Endothelial cell of umbilical vein (primary cell): ENCODE measurements around the gene TMEM254. TPM values are rescaled to one million over a fixed set of nuclear protein-coding genes. Genes with fewer than 3 reads are reported as not detected.

Experiments used
- BruUV-seq: library from RNA; stranded (reverse); fragments of 400-500 nt; replicated peaks from 2 replicates; lab custom pipeline; 2021; lab: Mats Ljungman, UMichigan
- CTCF ChIA-PET: fragments of 300-600, 350-600 bp; sonication (Branson Sonifier 250); formaldehyde crosslinking; loops from one replicate; lab custom pipeline; 2021; ENCODE audit warnings: antibody characterized with exemption, inconsistent platforms; lab: Charles Lee
- POLR2A ChIA-PET: fragments of 300-600, 350-600 bp; sonication (Branson Sonifier 250); formaldehyde crosslinking; loops from one replicate; lab custom pipeline; 2021; ENCODE audit warnings: antibody characterized with exemption, inconsistent platforms; lab: Charles Lee
- DNase-seq: peaks from one replicate; pipeline ENCODE4 v3.0.0-alpha.2; 2011; ENCODE audit warnings: low read depth, low spot score
- FAIRE-seq: peaks from 2 replicates; lab custom pipeline; 2011; peaks lifted over from hg19 to GRCh38; lab: Jason Lieb, UNC
- H2AFZ ChIP-seq: 2 replicates; pipeline ENCODE4 v1.6.0; 2012; ENCODE audit warnings: low read depth, low read length, control low read depth, inconsistent platforms
- H3K27ac ChIP-seq: 2 replicates; pipeline ENCODE4 v1.5.1; 2011; ENCODE audit warnings: low read depth, mild to moderate bottlenecking, control low read depth, low read length, moderate library complexity; ENCODE audit not compliant: insufficient read depth
- H3K27me3 ChIP-seq, 2 experiments: 2 replicates each; pipeline versions ENCODE4 v1.6.0 to v1.6.1; 2011; ENCODE audit warnings: low read length in 2 of 2, mixed read lengths in 1 of 2; ENCODE audit not compliant: control insufficient read depth in 2 of 2, insufficient read depth in 2 of 2
- H3K36me3 ChIP-seq, 2 experiments: 2 replicates in 1 of 2; 3 replicates in 1 of 2; pipeline ENCODE4 v1.5.1; 2011; ENCODE audit warnings: low read length in 2 of 2, mild to moderate bottlenecking in 1 of 2, moderate library complexity in 1 of 2; ENCODE audit not compliant: control insufficient read depth in 2 of 2, insufficient read depth in 2 of 2; ENCODE audit errors: extremely low read depth in 1 of 2
- H3K4me1 ChIP-seq: 3 replicates; pipeline ENCODE4 v1.5.1; 2011; ENCODE audit warnings: mild to moderate bottlenecking, low read length; ENCODE audit not compliant: control insufficient read depth, insufficient read depth; ENCODE audit errors: extremely low read depth
- H3K4me2 ChIP-seq: 2 replicates; pipeline ENCODE4 v1.6.1; 2011; ENCODE audit warnings: low read length, control low read depth, mixed read lengths; ENCODE audit not compliant: insufficient read depth
- H3K4me3 ChIP-seq, 3 experiments: fragments of 200-600 bp in 1 of 3; sonication (generic), shearing (Covaris generic) in 1 of 3; replicated peaks in 1 of 3; 2 replicates each; pipeline ENCODE4 v1.5.1; 2011 to 2016; ENCODE audit warnings: control low read depth in 3 of 3, low read length in 3 of 3, mild to moderate bottlenecking in 2 of 3, inconsistent platforms in 1 of 3, low read depth in 1 of 3, moderate library complexity in 1 of 3; ENCODE audit not compliant: insufficient read depth in 1 of 3
- H3K79me2 ChIP-seq: 2 replicates; pipeline ENCODE4 v1.6.0; 2012; ENCODE audit warnings: low read length, inconsistent platforms; ENCODE audit not compliant: control insufficient read depth, insufficient read depth
- H3K9ac ChIP-seq: replicated peaks from 2 replicates; pipeline ENCODE3; 2011; ENCODE audit warnings: low read length, control low read depth; ENCODE audit not compliant: insufficient read depth; ENCODE audit errors: extremely low read depth
- H3K9me1 ChIP-seq: replicated peaks from 3 replicates; pipeline ENCODE4 v1.6.0; 2011; ENCODE audit warnings: mild to moderate bottlenecking, low read length; ENCODE audit not compliant: control insufficient read depth, insufficient read depth; ENCODE audit errors: extremely low read depth
- H3K9me3 ChIP-seq: replicated peaks from 2 replicates; pipeline ENCODE4 v1.5.1; 2012; ENCODE audit warnings: low read length, inconsistent platforms; ENCODE audit not compliant: control insufficient read depth, insufficient read depth
- H4K20me1 ChIP-seq: replicated peaks from 2 replicates; pipeline ENCODE3; 2011; ENCODE audit warnings: mild to moderate bottlenecking, low read length; ENCODE audit not compliant: control insufficient read depth, insufficient read depth; ENCODE audit errors: extremely low read depth
- EZH2 ChIP-seq: IDR thresholded peaks from 2 replicates; pipeline ENCODE4 v1.6.1; 2012; ENCODE audit warnings: borderline replicate concordance, low read depth, mild to moderate bottlenecking, moderate library complexity, low read length, inconsistent platforms; ENCODE audit not compliant: severe bottlenecking
- FOS ChIP-seq: IDR thresholded peaks from 2 replicates; pipeline ENCODE4 v1.6.1; 2011; ENCODE audit warnings: mild to moderate bottlenecking, low read length, moderate library complexity, borderline replicate concordance; ENCODE audit not compliant: insufficient read depth
- GATA2 ChIP-seq: IDR thresholded peaks from 2 replicates; pipeline ENCODE4 v1.7.0; 2011; ENCODE audit warnings: low read depth, mild to moderate bottlenecking, moderate library complexity, mixed read lengths, low read length; ENCODE audit not compliant: insufficient read length, insufficient read depth
- JUN ChIP-seq: IDR thresholded peaks from 2 replicates; pipeline ENCODE4 v1.6.1; 2011; ENCODE audit warnings: borderline replicate concordance, low read depth; ENCODE audit not compliant: insufficient read length, insufficient read depth
- MYC ChIP-seq: IDR thresholded peaks from one replicate; pipeline ENCODE4 v1.6.1; 2011; ENCODE audit warnings: mild to moderate bottlenecking, low read depth, low read length
- POLR2A ChIP-seq: IDR thresholded peaks from 2 replicates; pipeline ENCODE4 v1.6.1; 2012; ENCODE audit warnings: low read depth, mild to moderate bottlenecking, control low read depth, low read length
- POLR2AphosphoS5 ChIP-seq: IDR thresholded peaks from 2 replicates; pipeline ENCODE4 v1.6.1; 2012; ENCODE audit warnings: low read depth, mild to moderate bottlenecking, control low read depth, low read length, moderate library complexity; ENCODE audit not compliant: insufficient read depth
- dilution Hi-C: fragments of 300-500 bp; cut with MboI; formaldehyde crosslinking; loops from one replicate; pipeline ENCODE4 v1.15.0; 2019; ENCODE audit warnings: low sequenced_read_pairs; ENCODE audit not compliant: extremely low pct_ligation_motif_present
- intact Hi-C: fragments of 100-400 bp; cut with micrococcal nuclease; formaldehyde crosslinking; loops from one replicate; pipeline ENCODE4 v1.10.0; 2022
- polyA plus RNA-seq, 4 experiments: library from polyadenylated mRNA; depleted of rRNA in 3 of 4; stranded (reverse) in 3 of 4; unstranded in 1 of 4; fragments of >200 nt; gene quantifications; 2 replicates each; pipeline versions ENCODE4 v1.2.1 to v1.2.3, GENCODE V29; 2011 to 2012; ENCODE audit warnings: missing spikeins in 1 of 4
- total RNA-seq: library from RNA; stranded (reverse); gene quantifications from 2 replicates; pipeline ENCODE4 v1.2.3, GENCODE V29; 2021
- TF ChIP-seq, protein P1 (sequence below): IDR thresholded peaks from 2 replicates; pipeline ENCODE4 v1.6.1; 2011; ENCODE audit not compliant: insufficient read depth, insufficient read length
- TF ChIP-seq, protein P2 (sequence below), 2 donors: IDR thresholded peaks; 1 replicate in 1 of 2; 2 replicates in 1 of 2; pipeline ENCODE4 v1.5.1; 2011; ENCODE audit warnings: low read length in 2 of 2, mild to moderate bottlenecking in 2 of 2, moderate library complexity in 2 of 2, control low read depth in 1 of 2, inconsistent platforms in 1 of 2, low read depth in 1 of 2; ENCODE audit not compliant: insufficient read depth in 1 of 2; ENCODE audit errors: extremely low read depth in 1 of 2

Gene TMEM254
- total and polyA plus RNA-seq, 2 donors (not counting 3 experiments of a cell fraction or from before 2014, with no cell fraction given): 10.1 to 13.4 TPM

DNA sequence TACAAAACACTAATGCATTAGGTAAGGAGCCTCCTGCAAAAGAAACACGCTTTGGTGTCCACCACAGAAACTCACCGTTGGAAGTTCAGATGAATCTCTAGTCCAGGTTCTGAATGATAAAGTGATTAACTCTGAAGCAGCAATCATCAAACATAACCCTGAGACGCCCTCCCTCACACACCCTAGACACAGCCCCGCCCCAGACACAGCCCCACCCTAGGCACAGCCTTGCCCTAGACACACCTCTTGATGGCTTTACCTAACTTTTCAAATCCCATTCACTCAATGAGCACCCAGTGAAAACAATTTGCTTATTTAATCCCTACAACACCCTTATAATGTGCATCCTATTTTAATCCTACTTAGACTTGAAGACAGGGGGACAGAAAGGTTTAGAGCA, 21.3 kb upstream of the TMEM254 start:
- no peak overlapping the region for H2AFZ ChIP-seq
- ChIA-PET POLR2A (no interaction called here), CTCF (interaction anchor here (4.0 to 5.7 kb wide), 2 partner anchors 10 to 165 kb away, joined by 37 to 45 read pairs; no protein-coding TSS in a partner anchor)
- H3K4me1 ChIP-seq: no peaks in the 10 kb centered on the region
- H3K36me3 ChIP-seq: no peaks in the 10 kb centered on the region
- BruUV-seq: no TSS peak
- no peaks in the 10 kb centered on the region for H3K9me1 ChIP-seq
- intact Hi-C loops: loop anchor here (5.0 to 10.0 kb wide), 2 partner anchors 75 to 168 kb away; partner anchors contain the start of gene PLAC9
- dilution Hi-C loops: no loop called here
- FAIRE-seq (no peak), DNase-seq (no peak)
- H3K9me3 ChIP-seq: no peaks in the 10 kb centered on the region
- H3K27ac ChIP-seq: no peak overlapping the region
- no peak overlapping the region for H3K4me2 ChIP-seq
- no peak overlapping the region for H3K9ac ChIP-seq
- H3K4me3 ChIP-seq: no peak overlapping the region
- no peaks in the 10 kb centered on the region for H3K27me3 ChIP-seq
- no peaks in the 10 kb centered on the region for H4K20me1 ChIP-seq
- no peaks in the 10 kb centered on the region for H3K79me2 ChIP-seq
- TF ChIP-seq, protein P1, sequence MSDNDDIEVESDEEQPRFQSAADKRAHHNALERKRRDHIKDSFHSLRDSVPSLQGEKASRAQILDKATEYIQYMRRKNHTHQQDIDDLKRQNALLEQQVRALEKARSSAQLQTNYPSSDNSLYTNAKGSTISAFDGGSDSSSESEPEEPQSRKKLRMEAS: no peak
- TF ChIP-seq EZH2 (no peak), JUN (no peak), GATA2 (no peak), MYC (no peak), FOS (no peak), POLR2AphosphoS5 (no peak), POLR2A (no peak)
- TF ChIP-seq, protein P2, sequence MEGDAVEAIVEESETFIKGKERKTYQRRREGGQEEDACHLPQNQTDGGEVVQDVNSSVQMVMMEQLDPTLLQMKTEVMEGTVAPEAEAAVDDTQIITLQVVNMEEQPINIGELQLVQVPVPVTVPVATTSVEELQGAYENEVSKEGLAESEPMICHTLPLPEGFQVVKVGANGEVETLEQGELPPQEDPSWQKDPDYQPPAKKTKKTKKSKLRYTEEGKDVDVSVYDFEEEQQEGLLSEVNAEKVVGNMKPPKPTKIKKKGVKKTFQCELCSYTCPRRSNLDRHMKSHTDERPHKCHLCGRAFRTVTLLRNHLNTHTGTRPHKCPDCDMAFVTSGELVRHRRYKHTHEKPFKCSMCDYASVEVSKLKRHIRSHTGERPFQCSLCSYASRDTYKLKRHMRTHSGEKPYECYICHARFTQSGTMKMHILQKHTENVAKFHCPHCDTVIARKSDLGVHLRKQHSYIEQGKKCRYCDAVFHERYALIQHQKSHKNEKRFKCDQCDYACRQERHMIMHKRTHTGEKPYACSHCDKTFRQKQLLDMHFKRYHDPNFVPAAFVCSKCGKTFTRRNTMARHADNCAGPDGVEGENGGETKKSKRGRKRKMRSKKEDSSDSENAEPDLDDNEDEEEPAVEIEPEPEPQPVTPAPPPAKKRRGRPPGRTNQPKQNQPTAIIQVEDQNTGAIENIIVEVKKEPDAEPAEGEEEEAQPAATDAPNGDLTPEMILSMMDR (IDR thresholded peaks at IDR 0.05; ENCODE audit: extremely low read depth in 1 of 2, insufficient read depth in 1 of 2, low read depth in 1 of 2, low read length in 2 of 2): no peak
